Breast epithelium (tissue), 4 donors: ENCODE data around the gene ERI2. TPM values are rescaled to one million over a fixed set of nuclear protein-coding genes. Genes with fewer than 3 reads are reported as not detected.
A peak's percentile ranks its signal among the peaks of the same experiment; 100 is the strongest.
"Not testable (repeated sequence)": the region's sequence is repeated elsewhere in the genome, so short reads cannot be mapped to it uniquely, and the experiment has no call there.

ENCODE experiments used
- DNase-seq, 2 donors: peaks; one replicate each; pipeline ENCODE4 v3.0.0-alpha.2; 2019; ENCODE audit warnings: low spot score in 2 of 2
- H3K27ac ChIP-seq, 2 donors: fragments of 200-600 bp; sonication (generic) in 1 of 2; one replicate each; pipeline ENCODE4 v1.5.1; 2016 to 2019; ENCODE audit warnings: mild to moderate bottlenecking in 1 of 2
- H3K27me3 ChIP-seq, 2 donors: fragments of 200-600 bp; sonication (generic) in 1 of 2; one replicate each; pipeline versions ENCODE4 v1.5.1 to v1.6.0; 2017 to 2019; ENCODE audit warnings: control low read depth in 1 of 2, mild to moderate bottlenecking in 1 of 2
- H3K36me3 ChIP-seq: fragments of 200-600 bp; one replicate; pipeline ENCODE4 v1.5.1; 2019
- H3K4me1 ChIP-seq, 2 donors: fragments of 200-600 bp; sonication (generic); one replicate each; pipeline ENCODE4 v1.5.1; 2016 to 2019; ENCODE audit warnings: control low read depth in 1 of 2
- H3K4me3 ChIP-seq, 3 donors: fragments of 200-600 bp; sonication (generic); 1 replicate in 2 of 3; 2 replicates in 1 of 3; pipeline ENCODE4 v1.5.1; 2016 to 2019; ENCODE audit warnings: mild to moderate bottlenecking in 3 of 3, moderate library complexity in 2 of 3
- H3K9me3 ChIP-seq, 2 donors: fragments of 200-600 bp; sonication (generic) in 1 of 2; one replicate each; pipeline ENCODE4 v1.5.1; 2016 to 2019; ENCODE audit warnings: control low read depth in 1 of 2
- CTCF ChIP-seq, 3 donors: fragments of 450-650 bp; IDR thresholded peaks; one replicate each; pipeline ENCODE4 v1.5.1; 2016 to 2017; ENCODE audit warnings: antibody characterized with exemption in 3 of 3, mild to moderate bottlenecking in 3 of 3, moderate library complexity in 3 of 3
- POLR2A ChIP-seq: fragments of 450-650 bp; IDR thresholded peaks from one replicate; pipeline ENCODE4 v1.6.1; 2016; ENCODE audit warnings: antibody characterized with exemption, mild to moderate bottlenecking, moderate library complexity
- POLR2AphosphoS5 ChIP-seq, 3 donors: sonication (generic); formaldehyde crosslinking; IDR thresholded peaks; one replicate each; pipeline ENCODE4 v1.6.1; 2017; ENCODE audit warnings: antibody characterized with exemption in 3 of 3
- intact Hi-C: fragments of 100-400 bp; cut with DNase I; formaldehyde crosslinking; loops from one replicate; pipeline ENCODE4 v1.15.1; 2023; ENCODE audit warnings: low total_unique reads
- total RNA-seq, 3 donors: library from RNA; depleted of rRNA; stranded (reverse); fragments of >200 nt; gene quantifications; one replicate each; pipeline ENCODE4 v1.1.0, GENCODE V29; 2016

The ERI2 gene
- total RNA-seq, 3 donors from 2014 or later = 21.8 to 33.2 (median 26.2) TPM

GRCh38 chr16:20762404-20763123, 43.7 kb downstream of the ERI2 start:
- no peak for DNase-seq
- H3K27me3 ChIP-seq = no peaks in the 10 kb centered on the region
- H3K4me1 ChIP-seq = no peaks in the 10 kb centered on the region
- TF ChIP-seq CTCF (IDR thresholded peaks at IDR 0.05) (no peak), POLR2AphosphoS5 (IDR thresholded peaks at IDR 0.05) (no peak), POLR2A (no peak)
- no peaks in the 10 kb centered on the region for H3K9me3 ChIP-seq
- intact Hi-C loops = no loop called here
- peak overlapping the region in 1 of 2 donors; percentile 70 for H3K27ac ChIP-seq
- H3K4me3 ChIP-seq = no peak overlapping the region
- no peaks in the 10 kb centered on the region for H3K36me3 ChIP-seq

- TF ChIP-seq CTCF (IDR thresholded peaks at IDR 0.05) = no peak
- no peak for TF ChIP-seq POLR2A
- no peak for TF ChIP-seq POLR2AphosphoS5 (IDR thresholded peaks at IDR 0.05)
- DNase-seq = no peak
- Histone ChIP-seq H3K9me3 (no peaks in the 10 kb centered on the region), H3K36me3 (no peaks in the 10 kb centered on the region), H3K4me1 (no peaks in the 10 kb centered on the region), H3K4me3 (no peak overlapping the region), H3K27ac (no peak overlapping the region), H3K27me3 (no peaks in the 10 kb centered on the region)
- intact Hi-C loops = no loop called here
Observed at GRCh38 chr16:20761175-20761574, 45.1 kb downstream of the ERI2 start.

- Histone ChIP-seq H3K36me3 (no peaks in the 10 kb centered on the region), H3K27me3 (no peaks in the 10 kb centered on the region), H3K4me1 (no peaks in the 10 kb centered on the region), H3K27ac (no peak overlapping the region), H3K4me3 (no peak overlapping the region), H3K9me3 (no peaks in the 10 kb centered on the region)
- no peak for DNase-seq
- intact Hi-C loops = no loop called here
- no peak for TF ChIP-seq CTCF (IDR thresholded peaks at IDR 0.05)
- TF ChIP-seq POLR2AphosphoS5 (IDR thresholded peaks at IDR 0.05) = no peak
- no peak for TF ChIP-seq POLR2A
Observed at GRCh38 chr16:20760346-20760745, 45.9 kb downstream of the ERI2 start.

GRCh38 chr16:20755799-20756198, 50.5 kb downstream of the ERI2 start:
- H3K4me3 ChIP-seq, intact Hi-C loops, DNase-seq, H3K27me3 ChIP-seq, H3K4me1 ChIP-seq, H3K27ac ChIP-seq, H3K36me3 ChIP-seq, H3K9me3 ChIP-seq: not testable (repeated sequence)

- DNase-seq = no peak
- Histone ChIP-seq H3K36me3 (no peaks in the 10 kb centered on the region), H3K4me1 (no peaks in the 10 kb centered on the region), H3K9me3 (no peaks in the 10 kb centered on the region), H3K27ac (no peak overlapping the region), H3K27me3 (no peaks in the 10 kb centered on the region), H3K4me3 (no peak overlapping the region)
- intact Hi-C loops = no loop called here
- TF ChIP-seq POLR2AphosphoS5 (IDR thresholded peaks at IDR 0.05) = no peak
- no peak for TF ChIP-seq POLR2A
- no peak for TF ChIP-seq CTCF (IDR thresholded peaks at IDR 0.05)
Observed at GRCh38 chr16:20755238-20755637, 51.0 kb downstream of the ERI2 start.
